ENCODE results near the gene KIF1B.
"Not testable (repeated sequence)": the region's sequence is repeated elsewhere in the genome, so short reads cannot be mapped to it uniquely, and the experiment has no call there.

KIF1B gene

GRCh38 chr1:10398278-10398733 lies 187.9 kb downstream of the KIF1B start:
- DNase-seq, result no peak

- peak; percentile 83 to 91 for DNase-seq
Observed at GRCh38 chr1:10398734-10399443, 188.5 kb downstream of the KIF1B start, which contains the start of gene PGD. Gene PGD, plus strand, starts transcription at chr1:10399064. Its CDS starts 54 bp downstream, at chr1:10399118.

GRCh38 chr1:10399444-10399941 lies 189.1 kb downstream of the KIF1B start:
- no peak for DNase-seq

GRCh38 chr1:10400013-10400412 lies 189.6 kb downstream of the KIF1B start:
- DNase-seq, result no peak

DNA sequence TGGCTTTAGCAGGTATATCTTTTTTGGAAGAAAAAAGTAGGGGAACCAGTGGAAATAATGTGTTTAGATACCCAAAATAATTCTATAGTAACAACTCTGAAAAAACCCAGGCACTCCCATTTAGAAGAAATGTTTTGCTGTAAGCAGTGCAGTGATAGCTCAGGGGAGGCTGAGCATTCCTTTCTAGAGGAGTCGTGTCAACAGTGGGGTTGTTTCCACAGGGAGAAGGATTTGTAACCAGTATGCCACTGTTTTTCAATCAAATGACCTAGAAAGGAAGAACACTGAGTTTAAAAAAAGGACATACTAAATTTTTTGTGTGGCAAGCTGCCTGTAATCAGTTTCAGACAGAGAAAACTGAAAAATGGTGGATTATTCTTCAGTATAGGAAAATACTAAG lies 190.9 kb downstream of the KIF1B start:
- no peak for DNase-seq

- DNase-seq, result no peak
Observed at GRCh38 chr1:10402729-10403274, 192.4 kb downstream of the KIF1B start.

GRCh38 chr1:10407201-10407600 lies 196.8 kb downstream of the KIF1B start:
- DNase-seq, result no peak

DNA sequence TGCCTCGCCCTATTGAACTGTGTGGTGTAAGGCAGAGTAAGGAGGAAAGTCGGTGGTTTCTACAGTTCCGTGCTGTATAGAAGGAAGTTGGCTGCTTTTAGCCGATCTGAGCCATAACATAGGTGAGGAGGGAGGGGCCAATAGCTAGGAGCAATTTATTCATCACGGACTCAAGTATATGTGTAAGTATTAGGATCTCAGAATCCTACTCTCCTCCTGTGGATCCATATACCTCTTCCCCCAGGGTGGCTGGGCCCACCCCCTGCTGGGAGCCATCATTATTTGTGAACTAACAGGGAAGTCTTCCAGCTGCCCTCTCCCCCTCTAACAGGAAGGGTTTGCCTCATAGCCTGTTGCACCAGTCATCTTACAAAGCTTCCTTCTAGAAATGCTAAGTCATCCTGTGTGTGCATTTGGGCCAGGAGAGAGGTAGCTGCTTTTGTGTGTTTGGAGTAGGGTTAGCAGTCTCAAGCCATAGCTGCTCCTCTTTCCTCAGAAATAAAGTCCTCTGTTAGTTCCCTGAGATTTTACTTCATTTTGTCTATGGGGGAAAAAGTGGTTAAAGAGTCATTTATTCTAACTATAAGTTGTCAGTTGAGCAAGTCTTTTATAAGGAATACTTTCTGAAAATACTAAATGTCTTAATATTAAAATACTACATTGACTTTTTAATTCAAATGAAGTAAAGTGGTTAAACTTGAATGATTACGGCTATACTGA lies 205.0 kb downstream of the KIF1B start:
- no peak for DNase-seq

- DNase-seq, result not testable (repeated sequence)
Observed at GRCh38 chr1:10415967-10416366, 205.6 kb downstream of the KIF1B start.

DNA sequence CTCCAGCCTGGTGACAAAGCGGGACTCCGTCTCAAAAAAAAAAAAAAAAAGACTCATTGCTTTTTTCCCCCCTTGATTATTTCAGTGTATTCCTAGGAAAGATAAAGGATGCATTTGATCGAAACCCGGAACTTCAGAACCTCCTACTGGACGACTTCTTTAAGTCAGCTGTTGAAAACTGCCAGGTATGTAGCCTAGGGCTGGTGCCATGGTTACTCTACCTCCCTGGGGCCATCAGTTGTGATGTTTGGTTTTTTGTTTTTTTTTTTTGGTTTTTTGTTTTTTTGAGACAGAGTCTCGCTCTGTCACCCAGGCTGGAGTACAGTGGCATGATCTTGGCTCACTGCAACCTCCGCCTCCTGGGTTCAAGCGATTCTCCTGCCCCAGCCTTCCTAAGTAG lies 208.4 kb downstream of the KIF1B start:
- not testable (repeated sequence) for DNase-seq

DNA sequence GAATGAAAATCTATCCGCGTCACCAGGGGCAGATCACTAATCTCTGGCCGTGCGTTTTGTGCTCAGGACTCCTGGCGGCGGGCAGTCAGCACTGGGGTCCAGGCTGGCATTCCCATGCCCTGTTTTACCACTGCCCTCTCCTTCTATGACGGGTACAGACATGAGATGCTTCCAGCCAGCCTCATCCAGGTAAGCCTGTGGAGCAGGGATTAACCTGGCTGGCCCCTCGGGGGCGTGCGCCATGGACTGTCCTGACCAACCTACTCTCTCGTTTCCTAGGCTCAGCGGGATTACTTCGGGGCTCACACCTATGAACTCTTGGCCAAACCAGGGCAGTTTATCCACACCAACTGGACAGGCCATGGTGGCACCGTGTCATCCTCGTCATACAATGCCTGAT lies 209.0 kb downstream of the KIF1B start:
- no peak for DNase-seq

- DNase-seq, result no peak
Observed at GRCh38 chr1:10421637-10422036, 211.3 kb downstream of the KIF1B start.

- no peak for DNase-seq
Observed at GRCh38 chr1:10424034-10424433, 213.7 kb downstream of the KIF1B start.

DNA sequence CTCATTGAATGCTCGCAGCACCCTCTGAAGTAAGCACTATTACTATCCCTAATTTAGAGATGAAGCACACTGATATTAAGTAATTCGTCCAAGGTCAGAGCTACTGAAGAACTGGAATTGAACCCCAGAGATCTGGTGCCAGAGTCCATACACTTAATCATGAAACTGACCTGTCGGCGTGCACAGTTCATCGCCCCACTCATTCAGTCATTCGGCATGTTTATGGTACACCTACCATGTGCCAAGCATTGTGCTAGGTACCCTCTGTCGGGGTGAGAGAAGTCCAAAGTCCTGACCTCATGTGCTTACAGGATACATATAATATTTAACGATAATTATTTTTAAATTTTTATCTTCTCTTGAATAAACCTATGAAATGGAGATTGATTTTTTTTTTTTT lies 214.3 kb downstream of the KIF1B start:
- DNase-seq, result no peak

GRCh38 chr1:10425826-10426534 lies 215.6 kb downstream of the KIF1B start:
- not testable (repeated sequence) for DNase-seq

DNA sequence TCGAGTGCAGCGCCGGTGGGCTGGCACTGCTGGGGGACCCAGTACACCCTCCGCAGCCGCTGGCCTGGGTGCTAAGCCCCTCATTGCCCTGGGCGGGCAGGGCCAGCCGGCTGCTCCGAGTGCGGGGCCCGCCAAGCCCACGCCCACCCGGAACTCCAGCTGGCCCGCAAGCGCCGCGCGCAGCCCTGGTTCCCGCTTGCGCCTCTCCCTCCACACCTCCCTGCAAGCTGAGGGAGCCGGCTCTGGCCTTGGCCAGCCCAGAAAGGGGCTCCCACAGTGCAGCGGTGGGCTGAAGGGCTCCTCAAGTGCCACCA lies 216.1 kb downstream of the KIF1B start:
- not testable (repeated sequence) for DNase-seq

DNA sequence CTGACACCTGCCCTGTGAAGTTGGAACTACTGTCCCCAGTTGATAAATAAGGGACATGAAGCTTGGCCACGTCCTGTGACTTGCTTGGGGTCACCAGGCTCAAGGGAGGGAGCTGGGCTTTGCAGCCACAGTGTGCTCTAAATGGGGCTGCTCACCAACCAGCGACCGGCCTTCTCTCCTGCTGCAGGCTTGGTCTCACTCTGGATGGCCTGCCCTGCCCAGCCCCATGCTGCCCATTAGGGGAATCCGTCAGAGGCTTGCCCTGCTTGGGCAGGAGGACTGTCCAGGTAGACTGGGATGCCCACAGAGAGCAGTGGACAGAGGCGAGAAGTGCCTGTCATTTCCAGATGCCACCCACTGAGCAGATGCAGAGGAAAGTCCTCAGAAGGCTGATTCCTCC lies 218.6 kb downstream of the KIF1B start:
- DNase-seq, result no peak

- no peak for DNase-seq
Observed at GRCh38 chr1:10429868-10430215, 219.5 kb downstream of the KIF1B start.

- DNase-seq, result peak; percentile 65 to 81
Observed at GRCh38 chr1:10430216-10431069, 220.1 kb downstream of the KIF1B start, which contains the start of gene CENPS. Gene CENPS, plus strand, starts transcription at chr1:10430433. Its CDS starts 85 bp downstream, at chr1:10430518.
